GM12892 (cell line): Measurements from ENCODE around the gene NPHP3.

Experiments used
- POLR2A ChIP-seq: IDR thresholded peaks from 2 replicates; pipeline ENCODE4 v1.6.1; 2011; ENCODE audit warnings: low read depth, low read length, control low read depth
- TAF1 ChIP-seq: IDR thresholded peaks from 2 replicates; pipeline ENCODE4 v1.6.1; 2011; ENCODE audit warnings: low read depth, mild to moderate bottlenecking, control low read depth, low read length, borderline replicate concordance

DNA sequence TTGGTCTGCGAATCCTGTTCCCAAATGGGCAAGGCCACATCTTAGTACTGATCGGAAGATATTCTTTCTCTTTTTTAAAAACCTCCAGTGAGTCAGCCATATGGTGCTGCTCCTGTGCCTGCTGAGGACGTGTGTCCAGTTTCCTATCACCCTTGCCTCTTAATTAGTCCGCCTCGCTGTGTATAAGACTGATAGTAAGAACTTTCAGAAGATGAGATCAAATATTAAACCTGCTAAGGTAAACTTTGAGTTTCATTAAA is 61.5 kb downstream of the NPHP3 start:
- TF ChIP-seq POLR2A (no peak), TAF1 (no peak)
